Subcutaneous abdominal adipose tissue (tissue), 5 donors: Measurements from ENCODE around the gene ESYT1.
"Not testable (repeated sequence)": the region's sequence is repeated elsewhere in the genome, so short reads cannot be mapped to it uniquely, and the experiment has no call there.

Experiments
- H3K27ac ChIP-seq: one replicate; pipeline ENCODE4 v1.7.0; 2013; ENCODE audit warnings: low read depth, mild to moderate bottlenecking, inconsistent platforms, low read length, moderate library complexity
- H3K27me3 ChIP-seq, 5 donors: one replicate each; pipeline ENCODE4 v1.7.0; 2013; ENCODE audit warnings: low read length in 5 of 5, inconsistent platforms in 1 of 5; ENCODE audit not compliant: control insufficient read depth in 5 of 5, insufficient read depth in 4 of 5
- H3K36me3 ChIP-seq, 5 donors: one replicate each; pipeline ENCODE4 v1.7.0; 2013; ENCODE audit warnings: low read length in 5 of 5; ENCODE audit not compliant: control insufficient read depth in 5 of 5, insufficient read depth in 5 of 5
- H3K4me1 ChIP-seq, 5 donors: one replicate each; pipeline ENCODE4 v1.7.0; 2013; ENCODE audit warnings: low read length in 5 of 5, mild to moderate bottlenecking in 3 of 5, moderate library complexity in 1 of 5; ENCODE audit not compliant: control insufficient read depth in 5 of 5, insufficient read depth in 5 of 5
- H3K4me3 ChIP-seq, 5 donors: one replicate each; pipeline ENCODE4 v1.7.0; 2013; ENCODE audit warnings: low read length in 5 of 5, low read depth in 1 of 5
- H3K9ac ChIP-seq, 5 donors: one replicate each; pipeline ENCODE4 v1.7.0; 2013; ENCODE audit warnings: low read length in 5 of 5, mild to moderate bottlenecking in 4 of 5, moderate library complexity in 3 of 5
- H3K9me3 ChIP-seq, 5 donors: one replicate each; pipeline ENCODE4 v1.7.0; 2013; ENCODE audit warnings: low read length in 5 of 5; ENCODE audit not compliant: control insufficient read depth in 5 of 5
- donor health status: healthy.
- donor health status: healthy.
- donor health status: healthy.
- donor health status: healthy.
- donor health status: healthy.

ESYT1 gene

DNA sequence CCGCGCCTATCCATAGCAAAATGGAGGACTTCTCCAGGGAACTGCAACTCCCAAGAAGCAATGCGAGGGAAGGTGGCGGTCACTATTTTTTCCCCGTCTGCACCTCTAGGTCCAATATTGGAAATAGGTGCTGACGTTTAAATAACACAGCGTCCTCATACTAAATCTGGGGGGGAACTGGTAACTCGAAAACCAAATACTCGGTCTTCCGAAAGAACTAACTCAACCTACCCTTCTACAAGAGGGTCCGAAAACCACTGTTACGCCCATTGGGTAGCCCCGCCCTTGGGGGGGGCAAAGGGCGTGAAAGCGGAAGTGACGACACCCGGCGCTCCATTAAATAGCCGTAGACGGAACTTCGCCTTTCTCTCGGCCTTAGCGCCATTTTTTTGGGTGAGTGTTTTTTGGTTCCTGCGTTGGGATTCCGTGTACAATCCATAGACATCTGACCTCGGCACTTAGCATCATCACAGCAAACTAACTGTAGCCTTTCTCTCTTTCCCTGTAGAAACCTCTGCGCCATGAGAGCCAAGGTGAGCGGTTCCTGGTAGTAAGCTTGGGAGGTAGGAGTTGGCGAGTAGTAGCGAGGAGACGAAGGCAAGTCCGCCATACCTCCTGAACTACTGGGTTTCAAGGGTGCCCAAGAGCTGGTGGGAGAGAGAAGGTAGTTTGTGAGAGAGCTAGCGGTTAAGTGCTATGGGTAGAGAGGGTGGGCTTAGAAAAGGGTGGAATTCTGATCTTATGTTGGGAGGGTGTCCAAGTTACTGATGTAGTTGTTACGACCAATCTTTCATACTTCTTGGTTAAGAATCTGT lies 11.6 kb upstream of the ESYT1 start, which contains the start of gene RPL41:
Gene RPL41 (plus strand): TSS at position 367 of the 815 bp plus-strand sequence.
- H3K4me3 ChIP-seq, result peak within 1 kb of the TSS; percentile 77 to 100 (median 91)

DNA sequence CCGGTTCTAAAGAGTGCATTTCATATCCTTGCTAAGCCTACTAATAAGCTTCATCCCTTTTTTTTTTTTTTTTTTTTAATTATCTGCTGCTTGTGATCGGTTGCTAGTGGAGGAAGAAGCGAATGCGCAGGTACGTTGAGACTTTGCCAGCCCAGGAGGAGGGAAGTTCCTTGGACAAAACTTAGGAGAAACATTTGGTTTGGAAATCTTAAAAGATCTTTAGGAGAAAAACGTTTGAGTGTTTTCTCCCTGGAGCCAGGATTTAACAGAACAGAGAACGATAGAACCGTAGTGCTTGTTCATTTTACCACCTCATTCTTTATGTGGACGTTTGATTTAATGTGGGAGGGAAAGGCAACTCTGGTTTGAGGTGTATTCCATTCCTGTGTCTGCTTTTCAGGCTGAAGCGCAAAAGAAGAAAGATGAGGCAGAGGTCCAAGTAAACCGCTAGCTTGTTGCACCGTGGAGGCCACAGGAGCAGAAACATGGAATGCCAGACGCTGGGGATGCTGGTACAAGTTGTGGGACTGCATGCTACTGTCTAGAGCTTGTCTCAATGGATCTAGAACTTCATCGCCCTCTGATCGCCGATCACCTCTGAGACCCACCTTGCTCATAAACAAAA lies 10.9 kb upstream of the ESYT1 start:
- H3K9me3 ChIP-seq, H3K27me3 ChIP-seq: not testable (repeated sequence)
- Histone ChIP-seq H3K36me3 (peaks cover 10 to 44% (median 29%) of the 10 kb centered on the region in 5 donors), H3K4me3 (peak overlapping the region; percentile 77 to 100 (median 91)), H3K27ac (peak overlapping the region; percentile 88), H3K4me1 (peaks cover 13 to 39% (median 36%) of the 10 kb centered on the region in 5 donors), H3K9ac (peak overlapping the region; percentile 84 to 95 (median 88))

More for the DNA sequence above, 11.6 kb upstream of the ESYT1 start, which contains the start of gene RPL41:
- H3K9me3 ChIP-seq, result no peaks in the 10 kb centered on the region
- H3K36me3 ChIP-seq, result peaks cover 10 to 43% (median 29%) of the 10 kb centered on the region in 5 donors
- peak within 1 kb of the TSS; percentile 88 for H3K27ac ChIP-seq
- H3K4me1 ChIP-seq, result peaks cover 13 to 39% (median 36%) of the 10 kb centered on the region in 5 donors
- no peaks in the 10 kb centered on the region for H3K27me3 ChIP-seq
- H3K9ac ChIP-seq, result peak within 1 kb of the TSS; percentile 81 to 95 (median 88)

DNA sequence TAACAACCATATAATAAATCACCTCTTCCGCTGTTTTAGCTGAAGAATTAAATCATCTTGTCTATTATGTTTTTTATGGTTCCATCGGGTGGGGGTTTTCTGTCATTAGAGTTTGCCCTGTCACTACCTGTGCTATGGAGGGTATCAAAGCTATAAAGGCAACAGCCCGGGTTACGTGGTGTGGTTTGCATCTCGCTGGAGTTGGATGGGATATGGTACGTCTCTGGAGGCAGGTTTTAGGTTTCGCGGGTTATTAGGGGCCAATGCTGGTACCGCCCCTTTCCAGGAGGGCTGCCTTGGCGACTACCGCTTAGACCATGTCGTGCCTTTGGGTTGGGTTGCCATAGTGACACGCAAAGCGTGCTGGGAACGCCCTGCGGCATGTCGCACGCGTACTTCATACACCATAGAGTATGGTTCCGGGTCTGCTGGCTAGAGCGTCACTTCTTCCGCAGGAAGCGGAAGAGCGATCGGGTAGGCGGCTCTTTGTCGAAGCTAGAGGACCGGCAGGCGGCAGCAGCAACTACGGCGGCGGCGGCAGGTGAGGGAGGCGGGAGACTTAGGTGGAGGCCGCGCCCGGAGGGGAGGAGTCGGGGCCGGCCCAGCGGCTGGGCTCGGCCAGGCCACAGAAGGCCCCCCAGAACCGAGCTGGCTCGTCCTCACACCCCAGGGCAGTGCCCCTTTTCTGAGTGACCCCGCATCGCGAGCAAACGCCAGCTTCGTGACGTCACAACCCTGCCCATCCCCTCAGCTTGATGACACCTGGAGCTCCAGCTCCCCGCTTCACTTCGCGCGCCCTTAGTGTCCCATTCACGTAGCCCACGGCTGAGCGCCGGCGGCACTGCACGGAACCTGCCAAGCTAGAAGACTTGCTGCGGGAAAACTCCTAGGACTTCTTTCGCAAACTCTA lies 10.0 kb upstream of the ESYT1 start, which contains the start of gene ZC3H10:
Gene ZC3H10 (plus strand): TSS at position 489 of the 910 bp plus-strand sequence. CDS start 2,297 bp downstream, outside the sequence.
- H3K9me3 ChIP-seq, result no peaks in the 10 kb centered on the region
- peaks cover 16 to 48% (median 36%) of the 10 kb centered on the region in 5 donors for H3K4me1 ChIP-seq

DNA sequence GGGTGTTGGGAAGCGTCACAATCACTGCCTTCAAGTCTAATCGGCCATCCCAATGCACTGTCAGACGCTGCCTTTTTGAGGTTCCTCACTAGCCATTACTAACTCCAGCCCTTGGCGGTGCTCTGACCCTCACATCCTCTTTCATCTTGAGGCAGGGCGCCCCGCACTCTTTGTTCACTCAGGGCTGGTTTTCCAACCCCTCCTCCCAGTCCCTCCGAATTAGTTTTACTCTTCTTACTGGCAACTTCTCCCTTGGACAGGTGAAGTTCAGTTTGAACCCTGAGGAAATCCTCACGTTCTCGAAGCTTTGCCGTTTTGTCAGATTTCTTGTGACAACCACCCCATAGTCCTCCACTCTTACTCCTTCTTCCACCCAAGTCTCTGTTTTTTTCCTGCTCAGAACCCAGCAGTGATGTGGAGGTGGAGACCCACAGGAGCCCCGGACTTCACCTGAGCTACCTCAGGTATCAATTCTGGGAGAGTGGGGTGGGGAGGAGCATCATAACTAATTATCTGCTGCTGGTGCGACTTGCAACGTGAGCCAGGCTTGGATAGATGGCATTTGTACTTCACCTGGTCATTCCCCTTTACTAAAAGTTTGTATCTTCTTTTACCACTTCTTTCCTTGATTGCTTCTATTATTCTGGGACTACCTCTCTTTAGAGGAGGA lies 9.2 kb upstream of the ESYT1 start:
- Histone ChIP-seq H3K27me3 (no peaks in the 10 kb centered on the region), H3K4me1 (peaks cover 16 to 49% (median 36%) of the 10 kb centered on the region in 5 donors), H3K4me3 (peak overlapping the region; percentile 79 to 97 (median 80))

More for the DNA sequence above, 10.0 kb upstream of the ESYT1 start, which contains the start of gene ZC3H10:
- Histone ChIP-seq H3K9ac (peak within 1 kb of the TSS; percentile 84 to 95 (median 88)), H3K4me3 (peak within 1 kb of the TSS; percentile 79 to 100 (median 91)), H3K36me3 (peaks cover 10 to 39% (median 23%) of the 10 kb centered on the region in 5 donors), H3K27me3 (no peaks in the 10 kb centered on the region), H3K27ac (peak within 1 kb of the TSS; percentile 88)

DNA sequence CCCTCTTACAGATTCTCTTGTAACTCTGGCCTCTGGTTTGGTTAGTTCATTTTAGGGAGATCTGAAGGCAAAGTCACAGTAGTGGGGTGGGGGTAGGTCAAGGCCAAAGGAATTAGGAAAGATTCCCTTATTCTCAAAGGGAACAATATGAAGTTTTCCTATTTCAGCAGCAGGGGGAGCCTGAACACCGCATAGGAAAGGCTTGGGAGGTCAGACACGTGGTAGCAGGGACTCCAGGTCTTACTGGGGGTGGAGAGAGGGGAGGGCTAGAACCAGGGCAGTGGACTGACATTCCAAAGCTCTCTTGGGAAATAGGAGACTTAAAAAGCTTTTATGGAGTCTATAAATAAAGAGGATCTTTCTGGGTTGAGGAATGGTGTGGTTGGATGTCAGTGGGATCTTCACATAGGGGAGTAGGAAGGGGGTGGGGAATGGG lies 8.7 kb upstream of the ESYT1 start:
- H3K27me3 ChIP-seq, result no peaks in the 10 kb centered on the region
- H3K4me3 ChIP-seq, result peak overlapping the region in 3 of 5 donors; percentile 6 to 82 (median 80)
- peaks cover 16 to 53% (median 36%) of the 10 kb centered on the region in 5 donors for H3K4me1 ChIP-seq
- H3K27ac ChIP-seq, result peak overlapping the region; percentile 88
- H3K36me3 ChIP-seq, result peaks cover 0 to 28% (median 17%) of the 10 kb centered on the region in 5 donors
- H3K9me3 ChIP-seq, result no peaks in the 10 kb centered on the region
- H3K9ac ChIP-seq, result peak overlapping the region in 3 of 5 donors; percentile 77 to 86 (median 83)

More for the DNA sequence above, 9.2 kb upstream of the ESYT1 start:
- Histone ChIP-seq H3K9ac (peak overlapping the region; percentile 1 to 86 (median 84)), H3K9me3 (no peaks in the 10 kb centered on the region), H3K27ac (peak overlapping the region; percentile 88), H3K36me3 (peaks cover 5 to 31% (median 18%) of the 10 kb centered on the region in 5 donors)

DNA sequence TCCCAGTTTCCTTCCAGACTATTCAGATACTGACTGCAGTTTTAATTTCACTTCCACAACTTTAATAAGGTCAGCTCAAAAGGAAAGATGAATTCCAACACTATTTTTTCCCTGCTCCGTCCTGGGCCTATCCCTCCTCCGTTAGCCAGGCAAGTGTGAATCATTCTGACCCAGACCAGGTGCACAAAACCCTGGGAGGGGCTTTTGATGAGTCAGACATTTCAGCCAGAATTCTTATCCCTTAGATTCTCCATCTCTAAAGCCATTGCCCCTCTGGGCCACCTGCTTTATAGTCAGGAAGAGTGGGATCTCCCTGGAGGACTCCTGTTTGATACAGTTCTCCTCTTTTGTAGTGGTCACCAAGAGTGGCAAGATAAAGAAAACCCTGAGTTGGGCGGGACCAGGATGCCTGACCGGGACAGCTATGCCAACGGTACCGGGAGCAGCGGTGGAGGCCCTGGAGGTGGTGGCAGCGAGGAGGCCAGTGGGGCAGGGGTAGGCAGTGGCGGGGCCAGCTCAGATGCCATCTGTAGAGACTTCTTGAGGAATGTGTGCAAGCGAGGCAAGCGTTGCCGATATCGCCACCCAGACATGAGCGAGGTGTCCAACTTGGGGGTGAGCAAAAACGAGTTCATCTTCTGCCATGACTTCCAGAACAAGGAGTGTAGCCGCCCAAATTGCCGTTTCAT lies 7.8 kb upstream of the ESYT1 start:
- Histone ChIP-seq H3K36me3 (peaks cover 0 to 28% (median 17%) of the 10 kb centered on the region in 5 donors), H3K27me3 (no peaks in the 10 kb centered on the region), H3K4me3 (peak overlapping the region in 1 of 5 donors; percentile 6), H3K9ac (peak overlapping the region in 3 of 5 donors; percentile 34 to 86 (median 77)), H3K27ac (peak overlapping the region; percentile 88), H3K9me3 (no peaks in the 10 kb centered on the region), H3K4me1 (peaks cover 16 to 59% (median 44%) of the 10 kb centered on the region in 5 donors)

DNA sequence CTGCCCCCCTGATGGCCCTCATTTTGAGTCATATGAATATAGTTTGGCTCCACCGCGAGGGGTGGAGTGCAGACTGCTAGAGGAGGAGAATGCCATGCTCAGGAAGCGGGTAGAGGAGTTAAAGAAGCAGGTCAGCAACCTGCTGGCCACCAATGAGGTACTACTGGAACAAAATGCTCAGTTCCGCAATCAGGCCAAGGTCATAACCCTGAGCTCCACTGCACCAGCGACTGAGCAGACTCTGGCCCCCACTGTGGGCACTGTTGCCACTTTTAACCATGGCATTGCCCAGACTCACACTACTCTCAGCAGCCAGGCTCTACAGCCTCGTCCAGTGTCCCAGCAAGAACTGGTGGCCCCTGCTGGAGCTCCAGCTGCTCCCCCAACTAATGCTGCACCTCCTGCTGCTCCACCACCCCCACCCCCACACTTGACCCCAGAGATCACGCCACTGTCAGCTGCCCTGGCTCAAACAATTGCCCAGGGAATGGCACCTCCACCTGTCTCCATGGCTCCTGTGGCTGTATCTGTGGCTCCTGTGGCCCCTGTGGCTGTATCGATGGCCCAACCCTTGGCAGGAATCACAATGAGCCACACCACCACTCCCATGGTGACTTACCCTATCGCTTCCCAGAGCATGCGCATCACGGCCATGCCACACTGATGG lies 6.7 kb upstream of the ESYT1 start:
- no peak overlapping the region for H3K4me3 ChIP-seq
- no peak overlapping the region for H3K27ac ChIP-seq
- no peak overlapping the region for H3K9ac ChIP-seq
- peaks cover 16 to 67% (median 51%) of the 10 kb centered on the region in 5 donors for H3K4me1 ChIP-seq
- no peaks in the 10 kb centered on the region for H3K9me3 ChIP-seq
- peaks cover 0 to 28% (median 17%) of the 10 kb centered on the region in 5 donors for H3K36me3 ChIP-seq
- H3K27me3 ChIP-seq, result no peaks in the 10 kb centered on the region

DNA sequence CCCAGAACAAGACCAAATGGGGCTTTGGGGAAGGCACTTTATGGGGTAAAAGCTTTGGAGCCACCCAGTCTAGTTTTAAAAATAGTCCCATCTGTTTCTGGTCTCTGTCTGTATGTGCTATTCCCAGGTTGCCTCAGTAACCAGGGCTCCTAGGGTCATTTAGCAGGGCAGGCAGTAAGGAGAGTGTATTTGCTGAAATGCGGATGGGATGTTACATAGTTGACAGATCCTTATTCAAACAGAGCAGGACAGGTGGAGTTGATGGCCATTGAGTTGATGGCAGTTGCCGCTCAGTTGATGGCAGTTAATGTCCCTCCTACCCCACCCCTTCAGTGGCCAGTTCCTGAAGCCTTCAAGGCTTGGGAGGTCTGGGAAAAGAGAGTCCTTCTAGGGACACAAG lies 5.4 kb upstream of the ESYT1 start:
- Histone ChIP-seq H3K4me1 (peaks cover 28 to 73% (median 57%) of the 10 kb centered on the region in 5 donors), H3K4me3 (no peak overlapping the region), H3K27me3 (no peaks in the 10 kb centered on the region), H3K9me3 (no peaks in the 10 kb centered on the region), H3K27ac (peak overlapping the region; percentile 51), H3K9ac (peak overlapping the region in 2 of 5 donors; percentile 25 to 36), H3K36me3 (peaks cover 0 to 28% (median 17%) of the 10 kb centered on the region in 5 donors)
